Activated CD4-positive, alpha-beta T cell treated with anti-CD3 and anti-CD28 coated beads for 48 hours (primary cell): ENCODE measurements around the gene NME7.
"Not testable (repeated sequence)": the region's sequence is repeated elsewhere in the genome, so short reads cannot be mapped to it uniquely, and the experiment has no call there.

Experiments
- DNase-seq: peaks from one replicate; pipeline ENCODE4 v3.0.0-alpha.2; 2020

The NME7 gene

GRCh38 chr1:169300854-169301253, 66.7 kb downstream of the NME7 start:
- DNase-seq = no peak

- no peak for DNase-seq
These were observed 69.2 kb downstream of the NME7 start for GRCh38 chr1:169298441-169298840.

DNA sequence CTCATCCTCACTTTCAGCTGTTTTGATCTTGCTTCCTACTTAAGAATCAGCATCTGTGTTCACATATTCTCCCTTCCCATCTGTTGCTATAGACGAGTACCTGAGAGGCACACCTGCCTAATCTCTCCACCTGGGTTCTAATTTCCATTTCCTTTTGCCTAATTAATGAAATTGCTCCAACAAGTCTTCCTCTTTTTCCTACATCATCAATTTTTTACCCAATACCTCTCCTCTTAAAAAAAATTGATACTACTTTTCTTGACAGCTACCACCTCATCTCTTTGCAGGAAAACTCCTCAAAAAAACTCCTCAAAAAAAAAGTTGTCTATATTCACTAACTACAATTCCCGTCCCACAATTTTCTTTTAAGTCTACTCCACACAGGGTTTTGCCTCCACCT, 71.8 kb downstream of the NME7 start:
- no peak for DNase-seq

GRCh38 chr1:169295425-169295824, 72.2 kb downstream of the NME7 start:
- no peak for DNase-seq

DNA sequence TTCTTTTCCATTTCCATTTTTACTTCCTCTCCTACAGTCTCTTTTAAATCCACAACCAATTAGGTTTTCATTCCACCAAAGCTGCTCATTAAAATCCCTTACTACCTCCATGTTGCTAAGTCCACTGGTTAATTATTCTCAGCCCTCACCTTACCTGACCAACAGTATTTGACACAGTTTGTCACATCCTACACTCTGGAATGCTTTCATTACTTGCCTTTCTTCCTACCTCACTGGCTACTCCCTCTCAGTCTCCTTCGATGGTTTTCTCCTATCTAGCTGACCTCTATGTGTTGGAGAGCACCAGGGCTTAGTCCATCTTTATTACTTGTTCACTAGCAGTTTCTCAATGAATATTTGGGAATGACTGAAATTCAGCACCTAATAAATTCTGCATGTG, 78.6 kb downstream of the NME7 start:
- no peak for DNase-seq

- no peak for DNase-seq
These were observed 79.6 kb downstream of the NME7 start for GRCh38 chr1:169288011-169288414.

GRCh38 chr1:169287280-169287679, 80.3 kb downstream of the NME7 start:
- no peak for DNase-seq

DNA sequence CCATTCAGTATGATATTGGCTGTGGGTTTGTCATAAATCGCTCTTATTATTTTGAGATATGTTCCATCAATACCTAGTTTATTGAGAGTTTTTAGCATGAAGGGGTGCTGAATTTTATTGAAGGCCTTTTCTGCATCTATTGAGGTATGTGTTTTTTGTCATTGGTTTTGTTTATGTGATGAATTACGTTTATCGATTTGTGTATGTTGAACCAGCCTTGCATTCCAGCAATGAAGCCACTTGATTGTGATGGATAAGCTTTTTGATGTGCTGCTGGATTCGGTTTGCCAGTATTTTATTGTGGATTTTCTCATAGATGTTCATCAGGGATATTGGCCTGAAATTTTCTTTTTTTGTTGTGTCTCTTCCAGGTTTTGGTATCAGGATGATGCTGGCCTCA, 86.0 kb downstream of the NME7 start:
- DNase-seq = not testable (repeated sequence)

GRCh38 chr1:169271098-169271497, 96.5 kb downstream of the NME7 start:
- DNase-seq = no peak

- no peak for DNase-seq
These were observed 101.5 kb downstream of the NME7 start for GRCh38 chr1:169266133-169266532.

GRCh38 chr1:169263059-169263458, 104.5 kb downstream of the NME7 start:
- DNase-seq = no peak

- DNase-seq = no peak
These were observed 105.7 kb downstream of the NME7 start for GRCh38 chr1:169261884-169262283.

DNA sequence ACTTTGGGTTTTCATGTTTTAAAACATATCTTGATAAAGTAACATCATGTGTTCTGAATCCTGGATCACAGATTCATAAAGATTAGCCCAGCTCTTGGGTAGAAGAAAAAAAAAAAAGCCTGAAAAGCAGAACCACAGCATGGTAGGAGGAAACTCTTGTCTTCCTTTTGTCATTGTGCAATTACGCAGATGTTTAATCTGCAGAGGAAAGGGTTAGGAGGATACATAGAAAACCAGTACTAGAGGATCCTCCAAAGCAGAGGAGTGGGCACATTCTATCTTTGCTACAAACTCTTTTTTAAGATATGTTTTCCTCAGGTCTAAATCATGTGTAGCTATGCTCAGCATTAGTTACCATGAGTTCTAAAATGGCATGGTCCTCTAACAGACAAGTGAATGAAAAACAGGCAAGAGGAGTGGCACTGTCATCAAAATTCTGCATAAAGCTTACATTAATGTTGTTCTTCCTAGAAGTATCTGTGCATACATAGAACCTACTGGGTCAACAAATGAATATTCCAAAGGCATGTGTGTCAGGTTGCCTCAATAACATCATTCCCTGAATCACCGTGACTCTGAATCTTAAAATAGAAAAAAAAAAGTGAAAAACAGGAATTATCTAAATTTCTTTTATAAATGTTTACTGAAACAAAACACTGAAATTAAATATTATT, 107.0 kb downstream of the NME7 start:
- no peak for DNase-seq

- DNase-seq = no peak
These were observed 107.8 kb downstream of the NME7 start for GRCh38 chr1:169259816-169260215.

GRCh38 chr1:169250795-169251194, 116.8 kb downstream of the NME7 start:
- no peak for DNase-seq

GRCh38 chr1:169250022-169250421, 117.6 kb downstream of the NME7 start:
- DNase-seq = no peak

- DNase-seq = no peak
These were observed 118.0 kb downstream of the NME7 start for GRCh38 chr1:169249611-169250010.

GRCh38 chr1:169245706-169246105, 121.9 kb downstream of the NME7 start:
- DNase-seq = no peak

DNA sequence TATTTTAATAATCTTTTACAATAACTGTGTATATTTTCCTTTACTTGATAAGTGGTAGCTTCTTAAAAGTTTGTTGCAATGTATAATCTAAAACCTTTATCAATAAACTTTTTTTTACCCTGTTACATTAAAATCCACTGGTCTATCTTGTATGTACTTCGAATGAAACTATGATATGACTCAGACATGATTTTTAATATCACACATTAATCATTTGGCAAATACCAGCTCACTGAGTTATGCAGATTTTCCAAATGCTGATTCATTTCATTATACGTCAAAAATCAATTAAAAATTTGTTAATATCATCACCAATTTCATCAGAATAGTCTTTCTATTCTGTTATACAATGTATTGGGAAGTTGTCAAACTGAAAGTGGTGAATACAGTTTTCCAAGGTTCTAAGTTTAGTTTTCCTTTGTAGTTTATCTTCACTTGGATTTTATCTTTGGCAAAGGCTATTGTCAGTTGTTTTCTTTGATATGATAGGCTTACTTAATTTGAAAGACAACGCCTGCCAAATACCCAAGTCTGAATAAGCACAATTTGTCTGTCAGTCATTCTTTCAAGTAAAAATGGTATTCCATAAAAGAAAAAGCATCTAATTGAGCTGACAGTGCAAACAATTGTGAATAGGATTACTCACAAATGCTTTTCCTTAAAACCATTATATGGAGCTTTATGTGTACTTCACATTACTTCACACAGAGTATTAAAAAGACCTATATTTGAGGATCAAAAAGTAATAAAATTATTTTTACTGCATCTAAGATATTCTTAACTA, 127.0 kb downstream of the NME7 start:
- no peak for DNase-seq

- DNase-seq = no peak
These were observed 130.7 kb downstream of the NME7 start for GRCh38 chr1:169236880-169237279.

- no peak for DNase-seq
These were observed 131.5 kb downstream of the NME7 start for GRCh38 chr1:169236143-169236542.

- DNase-seq = no peak
These were observed 132.0 kb downstream of the NME7 start for GRCh38 chr1:169235568-169235967.

DNA sequence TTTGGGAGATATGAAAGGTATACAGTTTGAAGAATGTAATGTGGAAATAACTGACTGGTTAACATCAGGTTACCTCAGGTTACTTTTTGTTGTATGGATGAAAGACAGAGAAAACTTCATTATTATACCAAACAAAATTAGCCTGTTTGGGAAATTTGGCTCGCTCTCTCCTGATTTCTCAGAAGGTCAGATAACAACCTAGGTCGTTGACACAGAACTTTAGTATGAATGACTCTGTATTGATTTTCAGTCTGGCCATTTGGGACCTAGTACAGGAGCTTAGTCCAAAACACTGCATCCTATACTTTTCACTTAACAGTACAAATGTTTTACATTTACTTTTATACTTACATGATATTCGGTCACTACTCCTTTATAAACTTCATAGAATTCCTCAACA, 132.8 kb downstream of the NME7 start:
- no peak for DNase-seq

GRCh38 chr1:169217636-169218035, 150.0 kb downstream of the NME7 start:
- DNase-seq = no peak

DNA sequence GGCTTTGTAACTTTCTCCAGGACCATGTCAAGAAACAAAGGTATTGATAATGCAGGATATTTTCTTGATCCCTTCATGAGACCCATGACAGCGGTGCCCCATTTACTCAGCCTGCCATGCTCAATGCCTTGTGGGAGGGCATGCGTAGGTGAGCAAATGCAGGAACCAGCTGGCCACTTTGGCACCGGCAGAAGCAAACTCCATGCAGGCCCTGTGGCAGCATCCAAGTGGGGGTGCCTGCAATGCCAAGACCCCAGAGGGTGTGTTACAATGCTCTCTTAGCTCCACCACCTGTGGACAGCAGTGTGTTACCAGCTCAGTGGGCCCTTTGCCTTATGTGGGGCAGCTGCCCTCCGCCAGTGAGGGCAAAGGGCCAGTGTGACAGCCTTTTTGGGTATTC, 153.0 kb downstream of the NME7 start:
- no peak for DNase-seq
